Vagina (tissue), 2 donors: Measurements from ENCODE around the gene PPP1R2B.

Experiments used
- POLR2A ChIP-seq, 2 donors: fragments of 450-650 bp; IDR thresholded peaks; one replicate each; pipeline ENCODE4 v1.6.1; 2017; ENCODE audit warnings: antibody characterized with exemption in 2 of 2, mild to moderate bottlenecking in 2 of 2, moderate library complexity in 2 of 2
- TF ChIP-seq, protein P1 (sequence below), 3 experiments: fragments of 450-650 bp in 2 of 3; fragments of 200-600 bp in 1 of 3; sonication (generic) in 1 of 3; IDR thresholded peaks; one replicate each; pipeline ENCODE4 v1.5.1; 2017 to 2019; ENCODE audit warnings: antibody characterized with exemption in 3 of 3, mild to moderate bottlenecking in 2 of 3, moderate library complexity in 2 of 3

DNA sequence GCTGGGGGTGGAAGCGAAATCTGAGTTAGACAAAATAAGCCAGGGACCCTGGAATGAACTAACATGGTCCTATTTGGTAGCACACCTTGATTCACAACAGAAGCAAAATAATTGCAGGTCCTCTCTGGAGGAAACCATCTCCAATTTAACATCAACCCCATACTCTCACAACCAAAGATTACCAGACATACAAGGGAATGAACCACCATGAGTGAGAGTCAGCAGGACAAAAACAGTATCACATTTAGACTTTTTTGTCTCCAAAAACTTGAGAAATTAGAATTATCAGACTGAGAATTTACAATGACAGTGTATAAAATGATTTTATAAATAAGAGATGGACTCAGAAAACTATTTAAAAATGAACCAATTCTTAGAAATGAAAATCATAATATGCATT, 21.1 kb downstream of the PPP1R2B start:
- TF ChIP-seq, protein P1, sequence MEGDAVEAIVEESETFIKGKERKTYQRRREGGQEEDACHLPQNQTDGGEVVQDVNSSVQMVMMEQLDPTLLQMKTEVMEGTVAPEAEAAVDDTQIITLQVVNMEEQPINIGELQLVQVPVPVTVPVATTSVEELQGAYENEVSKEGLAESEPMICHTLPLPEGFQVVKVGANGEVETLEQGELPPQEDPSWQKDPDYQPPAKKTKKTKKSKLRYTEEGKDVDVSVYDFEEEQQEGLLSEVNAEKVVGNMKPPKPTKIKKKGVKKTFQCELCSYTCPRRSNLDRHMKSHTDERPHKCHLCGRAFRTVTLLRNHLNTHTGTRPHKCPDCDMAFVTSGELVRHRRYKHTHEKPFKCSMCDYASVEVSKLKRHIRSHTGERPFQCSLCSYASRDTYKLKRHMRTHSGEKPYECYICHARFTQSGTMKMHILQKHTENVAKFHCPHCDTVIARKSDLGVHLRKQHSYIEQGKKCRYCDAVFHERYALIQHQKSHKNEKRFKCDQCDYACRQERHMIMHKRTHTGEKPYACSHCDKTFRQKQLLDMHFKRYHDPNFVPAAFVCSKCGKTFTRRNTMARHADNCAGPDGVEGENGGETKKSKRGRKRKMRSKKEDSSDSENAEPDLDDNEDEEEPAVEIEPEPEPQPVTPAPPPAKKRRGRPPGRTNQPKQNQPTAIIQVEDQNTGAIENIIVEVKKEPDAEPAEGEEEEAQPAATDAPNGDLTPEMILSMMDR (IDR thresholded peaks at IDR 0.05) = no peak
- no peak for TF ChIP-seq POLR2A (IDR thresholded peaks at IDR 0.05)
